K562 (cell line): ENCODE results near the gene BRD7. TPM values are rescaled to one million over a fixed set of nuclear protein-coding genes. Genes with fewer than 3 reads are reported as not detected.

Experiments
- ATAC-seq: fragments of 200-7000 bp; cut with Tn5 transposase; 3 replicates; pipeline ENCODE4 v1.9.1; 2020; ENCODE audit warnings: moderate library complexity
- BruUV-seq: library from RNA; stranded (reverse); fragments of 400-500 nt; replicated peaks from 2 replicates; lab custom pipeline; 2021; lab: Mats Ljungman, UMichigan
- CTCF ChIA-PET: fragments of 300-600 bp; formaldehyde crosslinking; extraction: SDS; loops from one replicate; lab custom pipeline; 2021; ENCODE audit warnings: low intra/inter-chr PET ratio; lab: Yijun Ruan, JAX
- POLR2A ChIA-PET: fragments of 300-600, 350-650 bp; sonication (Branson Sonifier 250); formaldehyde crosslinking; extraction: SDS; loops from one replicate; lab custom pipeline; 2021; ENCODE audit warnings: antibody characterized with exemption, inconsistent platforms; lab: Yijun Ruan, JAX
- DNase-seq, 4 experiments: peaks; one replicate each; pipeline versions ENCODE4 v3.0.0 to v3.0.0-alpha.2; 2011 to 2018; ENCODE audit warnings: low spot score in 3 of 4, mixed read lengths in 3 of 4; ENCODE audit errors: extremely low read depth in 1 of 4
- FAIRE-seq: peaks from 2 replicates; lab custom pipeline; 2011; peaks lifted over from hg19 to GRCh38; lab: Jason Lieb, UNC
- H2AFZ ChIP-seq: 2 replicates; pipeline ENCODE4 v1.6.0; 2011; ENCODE audit warnings: low read depth, low read length, control low read depth, inconsistent platforms
- H3K27ac ChIP-seq: fragments of 200-600 bp; 3 replicates; pipeline ENCODE4 v1.8.0; 2011; ENCODE audit warnings: low read depth, mild to moderate bottlenecking, control low read depth, inconsistent platforms, low read length, moderate library complexity, mixed read lengths; ENCODE audit errors: extremely low read depth
- H3K27me3 ChIP-seq, 2 experiments: fragments of 300-600 bp in 1 of 2; 2 replicates in 1 of 2; 3 replicates in 1 of 2; pipeline versions ENCODE4 v1.6.0 to v1.8.0; 2011; ENCODE audit warnings: inconsistent platforms in 2 of 2, low read length in 2 of 2, mild to moderate bottlenecking in 1 of 2, mixed read lengths in 1 of 2, moderate library complexity in 1 of 2; ENCODE audit not compliant: control insufficient read depth in 2 of 2, insufficient read depth in 2 of 2
- H3K36me3 ChIP-seq: fragments of 300-600 bp; 3 replicates; pipeline ENCODE4 v1.8.0; 2011; ENCODE audit warnings: mild to moderate bottlenecking, low read length, inconsistent platforms; ENCODE audit not compliant: control insufficient read depth, insufficient read depth
- H3K4me1 ChIP-seq, 2 experiments: fragments of 200-600 bp in 1 of 2; replicated peaks in 1 of 2; 2 replicates in 1 of 2; 3 replicates in 1 of 2; pipeline versions ENCODE4 v1.5.1 to v1.8.0; 2011; ENCODE audit warnings: inconsistent platforms in 2 of 2, low read length in 2 of 2, mild to moderate bottlenecking in 1 of 2, mixed read lengths in 1 of 2, moderate library complexity in 1 of 2; ENCODE audit not compliant: control insufficient read depth in 2 of 2, insufficient read depth in 2 of 2
- H3K4me2 ChIP-seq: 2 replicates; pipeline ENCODE4 v1.6.1; 2011; ENCODE audit warnings: low read length, control low read depth, inconsistent platforms, mixed read lengths; ENCODE audit not compliant: insufficient read depth
- H3K4me3 ChIP-seq: fragments of 200-600 bp; sonication (generic), shearing (Covaris generic); 2 replicates; pipeline ENCODE4 v1.5.1; 2016; ENCODE audit warnings: control low read depth, inconsistent platforms
- H3K79me2 ChIP-seq: fragments of 200-600 bp; 3 replicates; pipeline ENCODE4 v1.8.0; 2011; ENCODE audit warnings: low read length, inconsistent platforms; ENCODE audit not compliant: control insufficient read depth, insufficient read depth
- H3K9ac ChIP-seq, 2 experiments: 2 replicates each; pipeline versions ENCODE4 v1.6.0 to v1.6.1; 2011; ENCODE audit warnings: low read depth in 2 of 2, low read length in 2 of 2, control low read depth in 1 of 2, inconsistent platforms in 1 of 2, mild to moderate bottlenecking in 1 of 2, mixed read lengths in 1 of 2; ENCODE audit not compliant: insufficient read depth in 1 of 2
- H3K9me1 ChIP-seq: one replicate; pipeline ENCODE4 v1.6.0; 2011; ENCODE audit warnings: inconsistent platforms, mild to moderate bottlenecking, low read length, moderate library complexity; ENCODE audit not compliant: control insufficient read depth, insufficient read depth
- H3K9me3 ChIP-seq: replicated peaks from 2 replicates; pipeline ENCODE4 v1.5.1; 2011; ENCODE audit warnings: low read depth, low read length, inconsistent platforms; ENCODE audit not compliant: control insufficient read depth, insufficient read depth
- H4K20me1 ChIP-seq: replicated peaks from 2 replicates; pipeline ENCODE4 v1.6.1; 2011; ENCODE audit warnings: low read length, inconsistent platforms, mixed read lengths; ENCODE audit not compliant: control insufficient read depth, insufficient read depth
- BRF2 ChIP-seq: IDR thresholded peaks from 3 replicates; pipeline ENCODE4 v1.6.1; 2011; ENCODE audit warnings: borderline replicate concordance, mild to moderate bottlenecking; ENCODE audit not compliant: insufficient read length, insufficient read depth
- MLLT1 ChIP-seq, 2 experiments: fragments of 450-650 bp; IDR thresholded peaks; 2 replicates each; pipeline ENCODE4 v1.6.1; 2016
- NCOA2 ChIP-seq, 2 experiments: fragments of 450-650 bp; IDR thresholded peaks; 2 replicates each; pipeline ENCODE4 v1.6.1; 2018; ENCODE audit warnings: mild to moderate bottlenecking in 2 of 2, moderate library complexity in 1 of 2; ENCODE audit not compliant: partially characterized antibody in 2 of 2
- ZBTB17 ChIP-seq: fragments of 450-650 bp; formaldehyde crosslinking; IDR thresholded peaks from 2 replicates; pipeline ENCODE4 v1.4.0; 2020; ENCODE audit warnings: mild to moderate bottlenecking
- ZNF23 ChIP-seq: fragments of 250-450 bp; sonication (Bioruptor Pico); IDR thresholded peaks from 2 replicates; pipeline ENCODE4 v1.4.0; 2020; ENCODE audit warnings: mild to moderate bottlenecking
- WGBS: fragments of 100-300 bp; shearing (Covaris generic); methylation state at CpG from one replicate; pipeline ENCODE4 v1.1.6; 2016; ENCODE audit warnings: low coverage, mixed read lengths; ENCODE audit not compliant: insufficient coverage; ENCODE audit errors: missing lambda C conversion rate; 5-methylcytosine and 5-hydroxymethylcytosine counted together
- in situ Hi-C: fragments of 300-500 bp; cut with MboI; formaldehyde crosslinking; loops from 4 replicates; pipeline ENCODE4 v1.15.0; 2018; ENCODE audit warnings: inconsistent platforms, mixed read lengths
- intact Hi-C: fragments of 100-400 bp; cut with micrococcal nuclease; formaldehyde crosslinking; loops from 2 replicates; pipeline ENCODE4 v1.14.2; 2022
- polyA plus RNA-seq, 8 experiments: library from polyadenylated mRNA; depleted of rRNA in 4 of 8; stranded (reverse) in 5 of 8; unstranded in 3 of 8; fragments of >200 nt; fragmentation: Nextera tagmentation in 2 of 8; fragmentation: Illumina TruSeq in 1 of 8; extraction: Ambion mirVana in 2 of 8; extraction: Trizol in 1 of 8; gene quantifications; 2 replicates each; pipeline versions ENCODE4 v1.2.1 to v1.2.3, GENCODE V29; 2011 to 2014; ENCODE audit warnings: inconsistent platforms in 1 of 8, missing spikeins in 1 of 8
- total RNA-seq, 7 experiments: library from RNA; depleted of rRNA in 6 of 7; stranded (reverse); fragments of >200 nt in 6 of 7; fragmentation: Illumina TruSeq in 2 of 7; extraction: Trizol in 2 of 7; gene quantifications; 2 replicates each; pipeline versions ENCODE4 v1.2.1 to v1.2.3, GENCODE V29; 2011 to 2021; ENCODE audit warnings: low replicate concordance in 1 of 7

Gene BRD7
- total and polyA plus RNA-seq, 9 of the 15 experiments (the other 6 are each of a cell fraction or from before 2014, with no cell fraction given), result 20.6 to 101 (median 68.7) TPM

GRCh38 chr16:50288920-50289319, 79.9 kb downstream of the BRD7 start:
- BruUV-seq, result no TSS peak
- POLR2A ChIA-PET, result no interaction called here

More at GRCh38 chr16:50288920-50289319, 79.9 kb downstream of the BRD7 start:
- WGBS, result 90% methylated on average over 3 of the region's 3 CpGs
- peaks cover under 1% of the 10 kb centered on the region for H4K20me1 ChIP-seq
- no peaks in the 10 kb centered on the region for H3K27me3 ChIP-seq
- in situ Hi-C loops, result no loop called here
- H3K79me2 ChIP-seq, result peaks cover 40% of the 10 kb centered on the region
- H2AFZ ChIP-seq, result no peak overlapping the region
- peaks cover 0 to 36% of the 10 kb centered on the region in 2 experiments; a peak in 2 of 5 replicates for H3K4me1 ChIP-seq
- no peak overlapping the region for H3K4me3 ChIP-seq
- H3K4me2 ChIP-seq, result no peak overlapping the region
- ATAC-seq, result no peak
- TF ChIP-seq MLLT1 (IDR thresholded peaks at IDR 0.05) (0 out of 4 replicates have a peak, but pooled peaks of 1 of the 2 experiments have one; percentile 23), ZBTB17 (CRISPR knock-in tag) (peak; percentile 74), BRF2 (no peak), ZNF23 (peak; percentile 69), NCOA2 (IDR thresholded peaks at IDR 0.05; ENCODE audit: partially characterized antibody in 2 of 2) (no peak)
- TF ChIP-seq, all 486 proteins: peak for 3
- Histone ChIP-seq H3K9me1 (no peaks in the 10 kb centered on the region), H3K36me3 (peaks cover 84% of the 10 kb centered on the region; the same call in 2 of the 3 replicates), H3K9ac (no peak overlapping the region), H3K27ac (no peak overlapping the region), H3K9me3 (peaks cover 2% of the 10 kb centered on the region)
- DNase-seq, result no peak
- no peak for FAIRE-seq
- intact Hi-C loops, result no loop called here
- CTCF ChIA-PET, result no interaction called here
